Effector memory CD4-positive, alpha-beta T cell (primary cell): ENCODE data around the gene SPARC.

Source experiments
- DNase-seq, 3 donors: peaks; one replicate each; pipeline ENCODE4 v3.0.0-alpha.2; 2020
- H3K27ac ChIP-seq: 2 replicates; pipeline ENCODE4 v1.7.0; 2013; ENCODE audit warnings: mild to moderate bottlenecking, low read length, moderate library complexity; ENCODE audit not compliant: insufficient read depth, poor library complexity, severe bottlenecking
- H3K27me3 ChIP-seq: replicated peaks from 2 replicates; pipeline ENCODE4 v1.7.0; 2013; ENCODE audit warnings: mild to moderate bottlenecking, low read length; ENCODE audit not compliant: insufficient read depth, control insufficient read depth, poor library complexity, severe bottlenecking
- H3K36me3 ChIP-seq: 2 replicates; pipeline ENCODE4 v1.7.0; 2013; ENCODE audit warnings: mild to moderate bottlenecking, low read length, moderate library complexity; ENCODE audit not compliant: control insufficient read depth, insufficient read depth
- H3K4me1 ChIP-seq: 2 replicates; pipeline ENCODE4 v1.7.0; 2013; ENCODE audit warnings: low read length, mild to moderate bottlenecking; ENCODE audit not compliant: control insufficient read depth, insufficient read depth, poor library complexity, severe bottlenecking
- H3K4me3 ChIP-seq: 2 replicates; pipeline ENCODE4 v1.7.0; 2013; ENCODE audit warnings: low read length, low read depth, mild to moderate bottlenecking; ENCODE audit not compliant: insufficient read depth, poor library complexity, severe bottlenecking
- H3K9me3 ChIP-seq: 2 replicates; pipeline ENCODE4 v1.7.0; 2013; ENCODE audit warnings: mild to moderate bottlenecking, low read length, moderate library complexity; ENCODE audit not compliant: control insufficient read depth

Gene SPARC

GRCh38 chr5:151720215-151720614 is 33.5 kb upstream of the SPARC start:
- H3K36me3 ChIP-seq = no peaks in the 10 kb centered on the region
- no peaks in the 10 kb centered on the region for H3K4me1 ChIP-seq
- H3K27me3 ChIP-seq = no peaks in the 10 kb centered on the region
- DNase-seq = no peak
- no peak overlapping the region for H3K27ac ChIP-seq
- H3K9me3 ChIP-seq = no peaks in the 10 kb centered on the region
- H3K4me3 ChIP-seq = no peak overlapping the region

- no peak for DNase-seq
These were observed 32.7 kb upstream of the SPARC start for GRCh38 chr5:151719228-151720000.

GRCh38 chr5:151718646-151719045 is 31.9 kb upstream of the SPARC start:
- H3K36me3 ChIP-seq = no peaks in the 10 kb centered on the region
- no peak overlapping the region for H3K4me3 ChIP-seq
- DNase-seq = no peak
- no peak overlapping the region for H3K27ac ChIP-seq
- no peaks in the 10 kb centered on the region for H3K27me3 ChIP-seq
- H3K9me3 ChIP-seq = no peaks in the 10 kb centered on the region
- H3K4me1 ChIP-seq = no peaks in the 10 kb centered on the region

More at GRCh38 chr5:151719228-151720000, 32.7 kb upstream of the SPARC start:
- H3K4me3 ChIP-seq = no peak overlapping the region
- H3K27me3 ChIP-seq = no peaks in the 10 kb centered on the region
- H3K9me3 ChIP-seq = no peaks in the 10 kb centered on the region
- no peaks in the 10 kb centered on the region for H3K36me3 ChIP-seq
- H3K4me1 ChIP-seq = no peaks in the 10 kb centered on the region
- no peak overlapping the region for H3K27ac ChIP-seq

DNA sequence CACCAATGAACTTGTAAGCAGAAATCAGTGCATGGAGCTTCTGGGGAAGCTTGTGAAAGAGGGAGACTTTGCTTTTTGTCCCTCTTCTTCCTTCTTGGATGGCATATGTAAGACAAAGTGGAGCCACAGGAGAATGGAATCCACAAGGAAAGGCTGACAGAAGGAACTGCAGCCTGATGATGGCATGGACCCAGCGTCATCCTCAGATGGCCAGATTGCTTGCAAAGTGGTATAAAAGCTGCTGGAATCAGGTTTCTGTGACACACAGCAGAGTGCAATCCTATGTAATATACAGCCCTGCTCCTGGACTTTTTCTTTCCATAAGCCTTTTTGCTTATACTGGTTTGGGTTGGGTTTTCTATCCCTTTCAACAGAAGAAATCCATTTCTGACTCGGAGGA is 31.4 kb upstream of the SPARC start:
- H3K4me1 ChIP-seq = no peaks in the 10 kb centered on the region
- H3K4me3 ChIP-seq = no peak overlapping the region
- no peak for DNase-seq
- H3K27ac ChIP-seq = no peak overlapping the region
- H3K36me3 ChIP-seq = no peaks in the 10 kb centered on the region
- no peaks in the 10 kb centered on the region for H3K9me3 ChIP-seq
- no peaks in the 10 kb centered on the region for H3K27me3 ChIP-seq

DNA sequence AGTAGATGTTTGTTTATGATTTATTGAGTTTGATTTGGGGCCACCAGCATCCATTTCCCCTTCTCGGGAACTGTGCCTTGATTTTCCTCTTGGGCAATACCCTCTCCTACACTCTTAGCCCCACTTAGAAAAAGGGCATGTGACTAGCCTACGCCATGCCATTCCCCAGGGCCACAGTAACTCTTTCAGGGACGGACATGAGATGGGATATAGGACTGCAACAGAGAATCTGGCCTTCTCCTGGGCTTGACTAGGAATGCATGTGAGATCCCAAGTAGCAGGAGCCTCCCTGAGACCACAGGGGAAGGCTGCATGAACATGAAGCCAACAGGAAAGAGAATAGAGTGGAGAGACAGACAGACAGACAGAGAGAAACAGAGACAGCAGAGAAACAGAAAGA is 30.7 kb upstream of the SPARC start:
- Histone ChIP-seq H3K4me3 (no peak overlapping the region), H3K4me1 (no peaks in the 10 kb centered on the region), H3K27me3 (no peaks in the 10 kb centered on the region), H3K27ac (no peak overlapping the region), H3K9me3 (no peaks in the 10 kb centered on the region), H3K36me3 (no peaks in the 10 kb centered on the region)
- no peak for DNase-seq

GRCh38 chr5:151709109-151709735 is 22.5 kb upstream of the SPARC start:
- Histone ChIP-seq H3K27ac (no peak overlapping the region), H3K9me3 (no peaks in the 10 kb centered on the region), H3K4me1 (no peaks in the 10 kb centered on the region), H3K27me3 (no peaks in the 10 kb centered on the region), H3K4me3 (no peak overlapping the region), H3K36me3 (no peaks in the 10 kb centered on the region)
- no peak for DNase-seq

DNA sequence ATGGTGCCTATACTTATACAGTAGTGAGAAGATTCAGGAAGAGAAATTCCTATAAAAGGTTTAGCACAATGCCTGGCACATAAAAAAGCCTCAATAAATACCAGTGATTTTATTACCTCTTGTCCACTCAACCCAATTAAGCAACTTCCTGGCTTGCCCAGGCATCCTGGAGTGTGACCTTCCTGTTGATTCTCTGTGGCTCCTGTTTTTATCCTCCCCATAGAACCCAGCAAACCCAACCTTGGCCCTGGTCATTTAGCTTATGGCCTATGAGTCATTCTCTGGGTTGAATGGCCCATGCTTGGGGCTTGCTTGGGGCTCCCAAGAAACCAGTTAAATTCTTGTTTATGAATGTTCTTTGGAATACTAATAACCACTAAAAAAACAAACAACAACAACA is 21.4 kb upstream of the SPARC start:
- Histone ChIP-seq H3K4me1 (no peaks in the 10 kb centered on the region), H3K4me3 (no peak overlapping the region), H3K27me3 (no peaks in the 10 kb centered on the region), H3K36me3 (no peaks in the 10 kb centered on the region), H3K27ac (no peak overlapping the region), H3K9me3 (no peaks in the 10 kb centered on the region)
- no peak for DNase-seq

- no peaks in the 10 kb centered on the region for H3K27me3 ChIP-seq
- H3K36me3 ChIP-seq = no peaks in the 10 kb centered on the region
- no peaks in the 10 kb centered on the region for H3K9me3 ChIP-seq
- DNase-seq = no peak
- H3K27ac ChIP-seq = no peak overlapping the region
- H3K4me1 ChIP-seq = no peaks in the 10 kb centered on the region
- H3K4me3 ChIP-seq = no peak overlapping the region
These were observed 20.9 kb upstream of the SPARC start for GRCh38 chr5:151707567-151707966.

GRCh38 chr5:151706906-151707305 is 20.2 kb upstream of the SPARC start:
- H3K4me1 ChIP-seq = no peaks in the 10 kb centered on the region
- H3K4me3 ChIP-seq = no peak overlapping the region
- no peaks in the 10 kb centered on the region for H3K36me3 ChIP-seq
- no peak overlapping the region for H3K27ac ChIP-seq
- H3K9me3 ChIP-seq = no peaks in the 10 kb centered on the region
- DNase-seq = no peak
- no peaks in the 10 kb centered on the region for H3K27me3 ChIP-seq

DNA sequence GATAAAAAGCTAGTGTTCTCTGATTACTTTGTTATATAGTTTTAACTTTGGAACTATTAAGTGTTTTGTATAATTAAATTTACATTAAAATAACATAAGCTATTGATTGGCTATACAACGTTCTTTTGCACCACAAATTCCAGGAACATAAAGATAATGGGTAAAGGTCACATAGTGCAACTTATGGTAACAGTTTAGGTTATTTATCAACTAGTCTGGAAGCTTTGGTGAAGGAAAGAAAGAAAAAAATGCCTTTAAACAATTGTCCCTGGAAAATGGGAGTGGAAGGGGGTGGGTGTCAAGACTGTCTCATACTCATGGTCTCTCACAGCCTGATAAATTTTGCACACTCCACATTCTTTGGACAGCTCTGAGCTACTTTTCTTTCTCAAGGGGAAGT is 17.1 kb upstream of the SPARC start:
- DNase-seq = no peak
- no peak overlapping the region for H3K27ac ChIP-seq
- no peaks in the 10 kb centered on the region for H3K9me3 ChIP-seq
- H3K4me1 ChIP-seq = no peaks in the 10 kb centered on the region
- H3K4me3 ChIP-seq = no peak overlapping the region
- no peaks in the 10 kb centered on the region for H3K36me3 ChIP-seq
- H3K27me3 ChIP-seq = no peaks in the 10 kb centered on the region
